GM23338 (cell line): Measurements from ENCODE around the gene NKAPD1. TPM values are rescaled to one million over a fixed set of nuclear protein-coding genes. Genes with fewer than 3 reads are reported as not detected.

Source experiments
- ATAC-seq: fragments of 200-7000 bp; cut with Tn5 transposase; 3 replicates; pipeline ENCODE4 v1.9.1; 2020
- DNase-seq: peaks from one replicate; pipeline ENCODE4 v3.0.0-alpha.2; 2015; ENCODE audit warnings: low spot score
- H2AFZ ChIP-seq: fragments of 200-600 bp; sonication (generic); 2 replicates; pipeline ENCODE4 v1.8.0; 2016; ENCODE audit warnings: antibody characterized with exemption, mild to moderate bottlenecking, moderate library complexity
- H3F3A ChIP-seq: fragments of 200-600 bp; sonication (generic); replicated peaks from 2 replicates; pipeline ENCODE4 v1.8.0; 2017; ENCODE audit warnings: antibody characterized with exemption, mixed run types, low read depth
- H3K27ac ChIP-seq: fragments of 200-600 bp; sonication (generic); 2 replicates; pipeline ENCODE4 v1.6.1; 2016; ENCODE audit warnings: low read depth
- H3K27me3 ChIP-seq: fragments of 200-600 bp; sonication (generic); 2 replicates; pipeline ENCODE4 v1.8.0; 2016; ENCODE audit warnings: mild to moderate bottlenecking, mixed run types, moderate library complexity; ENCODE audit not compliant: insufficient read depth
- H3K36me3 ChIP-seq: fragments of 200-600 bp; sonication (generic); 2 replicates; pipeline ENCODE4 v1.8.0; 2016; ENCODE audit warnings: mild to moderate bottlenecking; ENCODE audit not compliant: insufficient read depth
- H3K4me1 ChIP-seq: fragments of 200-600 bp; sonication (generic); 2 replicates; pipeline ENCODE4 v1.8.0; 2016; ENCODE audit warnings: mild to moderate bottlenecking, moderate library complexity; ENCODE audit not compliant: insufficient read depth
- H3K4me2 ChIP-seq: fragments of 200-600 bp; sonication (generic); 2 replicates; pipeline ENCODE4 v1.7.1; 2017; ENCODE audit warnings: mixed run types
- H3K4me3 ChIP-seq: fragments of 200-600 bp; sonication (generic); 2 replicates; pipeline ENCODE4 v1.6.1; 2016; ENCODE audit warnings: mixed run types
- H3K79me2 ChIP-seq: fragments of 200-600 bp; sonication (generic); replicated peaks from 2 replicates; pipeline ENCODE4 v1.8.0; 2017; ENCODE audit warnings: mild to moderate bottlenecking; ENCODE audit not compliant: insufficient read depth
- H3K9me2 ChIP-seq: fragments of 200-600 bp; sonication (generic); 2 replicates; pipeline ENCODE4 v1.8.0; 2017; ENCODE audit not compliant: insufficient read depth
- H4K20me1 ChIP-seq: fragments of 200-600 bp; sonication (generic); replicated peaks from 2 replicates; pipeline ENCODE4 v1.8.0; 2017; ENCODE audit warnings: mild to moderate bottlenecking; ENCODE audit not compliant: insufficient read depth
- H3K27ac Mint-ChIP-seq: 2 replicates; pipeline ENCODE4 v1.8.0; 2020; ENCODE audit warnings: inconsistent platforms, mild to moderate bottlenecking, moderate library complexity, mixed read lengths
- H3K27me3 Mint-ChIP-seq: 3 replicates; pipeline ENCODE4 v1.8.0; 2022; ENCODE audit warnings: low read depth, mild to moderate bottlenecking, moderate library complexity, mixed read lengths, inconsistent platforms; ENCODE audit not compliant: insufficient read depth, poor library complexity
- H3K36me3 Mint-ChIP-seq: 3 replicates; pipeline ENCODE4 v1.8.0; 2021; ENCODE audit warnings: low read depth, mild to moderate bottlenecking, inconsistent platforms, moderate library complexity, mixed read lengths
- H3K4me1 Mint-ChIP-seq: 3 replicates; pipeline ENCODE4 v1.8.0; 2020; ENCODE audit warnings: mild to moderate bottlenecking, inconsistent platforms, mixed read lengths
- H3K4me3 Mint-ChIP-seq: 3 replicates; pipeline ENCODE4 v1.8.0; 2021; ENCODE audit warnings: moderate library complexity, mild to moderate bottlenecking, inconsistent platforms, mixed read lengths
- H3K9me3 Mint-ChIP-seq: 3 replicates; pipeline ENCODE4 v1.8.0; 2020; ENCODE audit warnings: moderate library complexity, mild to moderate bottlenecking, inconsistent platforms, mixed read lengths
- CREB1 ChIP-seq: fragments of 250-450 bp; sonication (Bioruptor Pico); IDR thresholded peaks from 2 replicates; pipeline ENCODE4 v1.5.0; 2020; ENCODE audit warnings: low read depth, mild to moderate bottlenecking, moderate library complexity
- EZH2 ChIP-seq: fragments of 200-600 bp; sonication (generic); IDR thresholded peaks from one replicate; pipeline ENCODE4 v1.8.0; 2017; ENCODE audit warnings: antibody characterized with exemption, mild to moderate bottlenecking, low read depth; ENCODE audit not compliant: unreplicated experiment
- EZH2phosphoT487 ChIP-seq: fragments of 200-600 bp; sonication (generic); IDR thresholded peaks from one replicate; pipeline ENCODE4 v1.8.1; 2018; ENCODE audit warnings: antibody characterized with exemption; ENCODE audit not compliant: unreplicated experiment
- JUNB ChIP-seq: IDR thresholded peaks from one replicate; pipeline ENCODE4 v1.6.1; 2016; ENCODE audit warnings: antibody characterized with exemption; ENCODE audit not compliant: unreplicated experiment
- NANOG ChIP-seq: IDR thresholded peaks from 2 replicates; pipeline ENCODE4 v1.6.1; 2016; ENCODE audit warnings: antibody characterized with exemption, borderline replicate concordance
- POLR2AphosphoS5 ChIP-seq: IDR thresholded peaks from 2 replicates; pipeline ENCODE4 v1.6.1; 2016; ENCODE audit warnings: antibody characterized with exemption, low read depth
- STAT1 ChIP-seq: IDR thresholded peaks from one replicate; pipeline ENCODE4 v1.6.1; 2016; ENCODE audit warnings: antibody characterized with exemption; ENCODE audit not compliant: unreplicated experiment
- ZNF114 ChIP-seq: fragments of 250-450 bp; sonication (Bioruptor Pico); IDR thresholded peaks from 2 replicates; pipeline ENCODE4 v1.5.0; 2020; ENCODE audit warnings: mild to moderate bottlenecking, moderate library complexity
- ZNF331 ChIP-seq: fragments of 250-450 bp; sonication (Bioruptor Pico); IDR thresholded peaks from 2 replicates; pipeline ENCODE4 v1.5.0; 2020; ENCODE audit warnings: low read depth, mild to moderate bottlenecking, moderate library complexity
- polyA plus RNA-seq: library from polyadenylated mRNA; unstranded; fragments of >200 nt; fragmentation: Nextera tagmentation; extraction: Ambion mirVana; gene quantifications from 2 replicates; pipeline ENCODE4 v1.2.1, GENCODE V29; 2016
- total RNA-seq: library from RNA; depleted of rRNA; stranded (reverse); fragments of >200 nt; shearing (Covaris generic); gene quantifications from 2 replicates; pipeline ENCODE4 v1.2.3, GENCODE V29; 2014
- TF ChIP-seq, protein P1 (sequence below): IDR thresholded peaks from one replicate; pipeline ENCODE4 v1.6.1; 2018; ENCODE audit warnings: antibody characterized with exemption; ENCODE audit not compliant: unreplicated experiment
- TF ChIP-seq, protein P2 (sequence below): IDR thresholded peaks from 2 replicates; pipeline ENCODE4 v1.6.1; 2016; ENCODE audit warnings: antibody characterized with exemption
- TF ChIP-seq, protein P3 (sequence below): fragments of 250-450 bp; sonication (Bioruptor Pico); IDR thresholded peaks from 2 replicates; pipeline ENCODE4 v1.5.0; 2020; ENCODE audit warnings: mild to moderate bottlenecking, moderate library complexity
- TF ChIP-seq, protein P4 (sequence below), 2 experiments: fragments of 200-600 bp in 1 of 2; sonication (generic) in 1 of 2; conservative IDR thresholded peaks; 2 replicates each; pipeline versions ENCODE4 v1.5.1 to v1.6.1; 2016 to 2017; ENCODE audit warnings: antibody characterized with exemption in 2 of 2, low read depth in 2 of 2, mild to moderate bottlenecking in 2 of 2, moderate library complexity in 1 of 2

The NKAPD1 gene
- total and polyA plus RNA-seq, 2 experiments from 2014 or later = 14.6 to 40.6 TPM

DNA sequence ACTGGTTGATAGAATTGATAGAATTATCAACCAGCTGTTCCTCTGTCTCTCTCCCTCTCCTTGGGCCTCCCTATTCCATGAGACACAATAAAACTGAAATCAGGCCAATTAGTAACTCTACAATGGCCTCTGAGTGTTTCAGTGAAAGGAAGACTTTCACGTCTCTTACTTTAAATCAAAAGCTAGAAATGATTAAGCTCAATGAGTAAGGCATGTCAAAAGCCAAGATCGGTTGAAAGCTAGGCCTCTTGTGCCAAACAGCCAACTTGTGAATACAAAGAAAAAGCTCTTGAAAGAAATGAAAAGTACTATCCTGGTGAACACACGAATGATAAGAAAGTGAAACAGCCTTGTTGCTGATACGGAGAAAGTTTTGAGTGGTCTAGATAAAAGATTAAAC, 16.9 kb upstream of the NKAPD1 start:
- H3K4me1 ChIP-seq = no peaks in the 10 kb centered on the region
- no peak overlapping the region for H3K27ac ChIP-seq
- TF ChIP-seq POLR2AphosphoS5 (no peak), ZNF114 (CRISPR knock-in tag) (no peak), EZH2 (no peak), JUNB (no peak), ZNF331 (CRISPR knock-in tag) (no peak), NANOG (no peak), EZH2phosphoT487 (no peak), STAT1 (no peak), CREB1 (CRISPR knock-in tag) (no peak)
- TF ChIP-seq, protein P1, sequence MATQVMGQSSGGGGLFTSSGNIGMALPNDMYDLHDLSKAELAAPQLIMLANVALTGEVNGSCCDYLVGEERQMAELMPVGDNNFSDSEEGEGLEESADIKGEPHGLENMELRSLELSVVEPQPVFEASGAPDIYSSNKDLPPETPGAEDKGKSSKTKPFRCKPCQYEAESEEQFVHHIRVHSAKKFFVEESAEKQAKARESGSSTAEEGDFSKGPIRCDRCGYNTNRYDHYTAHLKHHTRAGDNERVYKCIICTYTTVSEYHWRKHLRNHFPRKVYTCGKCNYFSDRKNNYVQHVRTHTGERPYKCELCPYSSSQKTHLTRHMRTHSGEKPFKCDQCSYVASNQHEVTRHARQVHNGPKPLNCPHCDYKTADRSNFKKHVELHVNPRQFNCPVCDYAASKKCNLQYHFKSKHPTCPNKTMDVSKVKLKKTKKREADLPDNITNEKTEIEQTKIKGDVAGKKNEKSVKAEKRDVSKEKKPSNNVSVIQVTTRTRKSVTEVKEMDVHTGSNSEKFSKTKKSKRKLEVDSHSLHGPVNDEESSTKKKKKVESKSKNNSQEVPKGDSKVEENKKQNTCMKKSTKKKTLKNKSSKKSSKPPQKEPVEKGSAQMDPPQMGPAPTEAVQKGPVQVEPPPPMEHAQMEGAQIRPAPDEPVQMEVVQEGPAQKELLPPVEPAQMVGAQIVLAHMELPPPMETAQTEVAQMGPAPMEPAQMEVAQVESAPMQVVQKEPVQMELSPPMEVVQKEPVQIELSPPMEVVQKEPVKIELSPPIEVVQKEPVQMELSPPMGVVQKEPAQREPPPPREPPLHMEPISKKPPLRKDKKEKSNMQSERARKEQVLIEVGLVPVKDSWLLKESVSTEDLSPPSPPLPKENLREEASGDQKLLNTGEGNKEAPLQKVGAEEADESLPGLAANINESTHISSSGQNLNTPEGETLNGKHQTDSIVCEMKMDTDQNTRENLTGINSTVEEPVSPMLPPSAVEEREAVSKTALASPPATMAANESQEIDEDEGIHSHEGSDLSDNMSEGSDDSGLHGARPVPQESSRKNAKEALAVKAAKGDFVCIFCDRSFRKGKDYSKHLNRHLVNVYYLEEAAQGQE = no peak
- TF ChIP-seq, protein P2, sequence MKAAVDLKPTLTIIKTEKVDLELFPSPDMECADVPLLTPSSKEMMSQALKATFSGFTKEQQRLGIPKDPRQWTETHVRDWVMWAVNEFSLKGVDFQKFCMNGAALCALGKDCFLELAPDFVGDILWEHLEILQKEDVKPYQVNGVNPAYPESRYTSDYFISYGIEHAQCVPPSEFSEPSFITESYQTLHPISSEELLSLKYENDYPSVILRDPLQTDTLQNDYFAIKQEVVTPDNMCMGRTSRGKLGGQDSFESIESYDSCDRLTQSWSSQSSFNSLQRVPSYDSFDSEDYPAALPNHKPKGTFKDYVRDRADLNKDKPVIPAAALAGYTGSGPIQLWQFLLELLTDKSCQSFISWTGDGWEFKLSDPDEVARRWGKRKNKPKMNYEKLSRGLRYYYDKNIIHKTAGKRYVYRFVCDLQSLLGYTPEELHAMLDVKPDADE = no peak
- TF ChIP-seq, protein P3, sequence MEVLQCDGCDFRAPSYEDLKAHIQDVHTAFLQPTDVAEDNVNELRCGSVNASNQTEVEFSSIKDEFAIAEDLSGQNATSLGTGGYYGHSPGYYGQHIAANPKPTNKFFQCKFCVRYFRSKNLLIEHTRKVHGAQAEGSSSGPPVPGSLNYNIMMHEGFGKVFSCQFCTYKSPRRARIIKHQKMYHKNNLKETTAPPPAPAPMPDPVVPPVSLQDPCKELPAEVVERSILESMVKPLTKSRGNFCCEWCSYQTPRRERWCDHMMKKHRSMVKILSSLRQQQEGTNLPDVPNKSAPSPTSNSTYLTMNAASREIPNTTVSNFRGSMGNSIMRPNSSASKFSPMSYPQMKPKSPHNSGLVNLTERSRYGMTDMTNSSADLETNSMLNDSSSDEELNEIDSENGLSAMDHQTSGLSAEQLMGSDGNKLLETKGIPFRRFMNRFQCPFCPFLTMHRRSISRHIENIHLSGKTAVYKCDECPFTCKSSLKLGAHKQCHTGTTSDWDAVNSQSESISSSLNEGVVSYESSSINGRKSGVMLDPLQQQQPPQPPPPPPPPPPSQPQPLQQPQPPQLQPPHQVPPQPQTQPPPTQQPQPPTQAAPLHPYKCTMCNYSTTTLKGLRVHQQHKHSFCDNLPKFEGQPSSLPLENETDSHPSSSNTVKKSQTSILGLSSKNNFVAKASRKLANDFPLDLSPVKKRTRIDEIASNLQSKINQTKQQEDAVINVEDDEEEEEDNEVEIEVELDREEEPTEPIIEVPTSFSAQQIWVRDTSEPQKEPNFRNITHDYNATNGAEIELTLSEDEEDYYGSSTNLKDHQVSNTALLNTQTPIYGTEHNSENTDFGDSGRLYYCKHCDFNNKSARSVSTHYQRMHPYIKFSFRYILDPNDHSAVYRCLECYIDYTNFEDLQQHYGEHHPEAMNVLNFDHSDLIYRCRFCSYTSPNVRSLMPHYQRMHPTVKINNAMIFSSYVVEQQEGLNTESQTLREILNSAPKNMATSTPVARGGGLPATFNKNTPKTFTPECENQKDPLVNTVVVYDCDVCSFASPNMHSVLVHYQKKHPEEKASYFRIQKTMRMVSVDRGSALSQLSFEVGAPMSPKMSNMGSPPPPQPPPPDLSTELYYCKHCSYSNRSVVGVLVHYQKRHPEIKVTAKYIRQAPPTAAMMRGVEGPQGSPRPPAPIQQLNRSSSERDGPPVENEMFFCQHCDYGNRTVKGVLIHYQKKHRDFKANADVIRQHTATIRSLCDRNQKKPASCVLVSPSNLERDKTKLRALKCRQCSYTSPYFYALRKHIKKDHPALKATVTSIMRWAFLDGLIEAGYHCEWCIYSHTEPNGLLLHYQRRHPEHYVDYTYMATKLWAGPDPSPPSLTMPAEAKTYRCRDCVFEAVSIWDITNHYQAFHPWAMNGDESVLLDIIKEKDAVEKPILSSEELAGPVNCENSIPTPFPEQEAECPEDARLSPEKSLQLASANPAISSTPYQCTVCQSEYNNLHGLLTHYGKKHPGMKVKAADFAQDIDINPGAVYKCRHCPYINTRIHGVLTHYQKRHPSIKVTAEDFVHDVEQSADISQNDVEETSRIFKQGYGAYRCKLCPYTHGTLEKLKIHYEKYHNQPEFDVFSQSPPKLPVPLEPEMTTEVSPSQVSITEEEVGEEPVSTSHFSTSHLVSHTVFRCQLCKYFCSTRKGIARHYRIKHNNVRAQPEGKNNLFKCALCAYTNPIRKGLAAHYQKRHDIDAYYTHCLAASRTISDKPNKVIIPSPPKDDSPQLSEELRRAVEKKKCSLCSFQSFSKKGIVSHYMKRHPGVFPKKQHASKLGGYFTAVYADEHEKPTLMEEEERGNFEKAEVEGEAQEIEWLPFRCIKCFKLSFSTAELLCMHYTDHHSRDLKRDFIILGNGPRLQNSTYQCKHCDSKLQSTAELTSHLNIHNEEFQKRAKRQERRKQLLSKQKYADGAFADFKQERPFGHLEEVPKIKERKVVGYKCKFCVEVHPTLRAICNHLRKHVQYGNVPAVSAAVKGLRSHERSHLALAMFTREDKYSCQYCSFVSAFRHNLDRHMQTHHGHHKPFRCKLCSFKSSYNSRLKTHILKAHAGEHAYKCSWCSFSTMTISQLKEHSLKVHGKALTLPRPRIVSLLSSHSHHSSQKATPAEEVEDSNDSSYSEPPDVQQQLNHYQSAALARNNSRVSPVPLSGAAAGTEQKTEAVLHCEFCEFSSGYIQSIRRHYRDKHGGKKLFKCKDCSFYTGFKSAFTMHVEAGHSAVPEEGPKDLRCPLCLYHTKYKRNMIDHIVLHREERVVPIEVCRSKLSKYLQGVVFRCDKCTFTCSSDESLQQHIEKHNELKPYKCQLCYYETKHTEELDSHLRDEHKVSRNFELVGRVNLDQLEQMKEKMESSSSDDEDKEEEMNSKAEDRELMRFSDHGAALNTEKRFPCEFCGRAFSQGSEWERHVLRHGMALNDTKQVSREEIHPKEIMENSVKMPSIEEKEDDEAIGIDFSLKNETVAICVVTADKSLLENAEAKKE = no peak
- TF ChIP-seq, protein P4, sequence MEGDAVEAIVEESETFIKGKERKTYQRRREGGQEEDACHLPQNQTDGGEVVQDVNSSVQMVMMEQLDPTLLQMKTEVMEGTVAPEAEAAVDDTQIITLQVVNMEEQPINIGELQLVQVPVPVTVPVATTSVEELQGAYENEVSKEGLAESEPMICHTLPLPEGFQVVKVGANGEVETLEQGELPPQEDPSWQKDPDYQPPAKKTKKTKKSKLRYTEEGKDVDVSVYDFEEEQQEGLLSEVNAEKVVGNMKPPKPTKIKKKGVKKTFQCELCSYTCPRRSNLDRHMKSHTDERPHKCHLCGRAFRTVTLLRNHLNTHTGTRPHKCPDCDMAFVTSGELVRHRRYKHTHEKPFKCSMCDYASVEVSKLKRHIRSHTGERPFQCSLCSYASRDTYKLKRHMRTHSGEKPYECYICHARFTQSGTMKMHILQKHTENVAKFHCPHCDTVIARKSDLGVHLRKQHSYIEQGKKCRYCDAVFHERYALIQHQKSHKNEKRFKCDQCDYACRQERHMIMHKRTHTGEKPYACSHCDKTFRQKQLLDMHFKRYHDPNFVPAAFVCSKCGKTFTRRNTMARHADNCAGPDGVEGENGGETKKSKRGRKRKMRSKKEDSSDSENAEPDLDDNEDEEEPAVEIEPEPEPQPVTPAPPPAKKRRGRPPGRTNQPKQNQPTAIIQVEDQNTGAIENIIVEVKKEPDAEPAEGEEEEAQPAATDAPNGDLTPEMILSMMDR (conservative IDR thresholded peaks at IDR 0.05; ENCODE audit: low read depth in 2 of 2) = no peak
- no peak overlapping the region for H3K4me3 Mint-ChIP-seq
- peaks cover 33% of the 10 kb centered on the region for H3K36me3 ChIP-seq
- peaks cover 5% of the 10 kb centered on the region; the same call in 1 of the 2 replicates for H3K79me2 ChIP-seq
- peaks cover 3% of the 10 kb centered on the region for H3K27me3 Mint-ChIP-seq
- no peaks in the 10 kb centered on the region for H3K9me3 Mint-ChIP-seq
- H3K9me2 ChIP-seq = no peaks in the 10 kb centered on the region
- H2AFZ ChIP-seq = no peak overlapping the region
- no peak overlapping the region for H3K4me3 ChIP-seq
- no peak overlapping the region for H3K4me2 ChIP-seq
- ATAC-seq (no peak), DNase-seq (no peak)
- H4K20me1 ChIP-seq = peaks cover 15% of the 10 kb centered on the region; the same call in 1 of the 2 replicates
- peaks cover 59% of the 10 kb centered on the region for H3K36me3 Mint-ChIP-seq
- H3K27me3 ChIP-seq = no peaks in the 10 kb centered on the region
- H3K27ac Mint-ChIP-seq = no peak overlapping the region
- H3F3A ChIP-seq = 0 out of 2 replicates have a peak, but pooled peaks cover 3% of the 10 kb centered on the region
- H3K4me1 Mint-ChIP-seq = no peaks in the 10 kb centered on the region
